Astrocyte of the hippocampus (primary cell): ENCODE results near the gene YJU2.
"Not testable (repeated sequence)": the region's sequence is repeated elsewhere in the genome, so short reads cannot be mapped to it uniquely, and the experiment has no call there.

Experiments used
- DNase-seq: peaks from one replicate; pipeline ENCODE4 v3.0.0; 2011; ENCODE audit warnings: low read depth, low spot score

Gene YJU2

GRCh38 chr19:4267901-4268815 lies 21.3 kb downstream of the YJU2 start:
- no peak for DNase-seq

GRCh38 chr19:4268816-4269430 lies 22.0 kb downstream of the YJU2 start:
- DNase-seq = no peak

DNA sequence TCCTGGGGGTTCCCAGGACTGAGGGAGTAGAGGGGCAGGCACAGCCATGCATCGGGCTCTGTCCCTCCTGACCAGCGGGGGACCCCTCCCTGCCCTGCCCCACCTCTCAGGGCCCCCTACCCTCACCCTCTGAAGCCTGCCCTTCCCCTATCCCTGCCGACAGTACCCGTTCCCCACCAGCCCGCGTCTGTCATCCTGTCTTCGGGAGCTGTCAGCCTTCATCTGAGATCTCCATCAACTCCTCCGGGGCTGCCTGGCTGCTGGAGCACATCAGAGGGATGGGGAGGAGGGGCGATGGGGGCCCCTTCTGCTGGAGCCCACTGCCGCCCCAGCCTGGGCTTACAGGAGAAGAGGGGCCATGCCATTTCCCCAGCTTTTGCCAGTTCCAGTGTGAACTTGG lies 26.0 kb downstream of the YJU2 start:
- DNase-seq = no peak

DNA sequence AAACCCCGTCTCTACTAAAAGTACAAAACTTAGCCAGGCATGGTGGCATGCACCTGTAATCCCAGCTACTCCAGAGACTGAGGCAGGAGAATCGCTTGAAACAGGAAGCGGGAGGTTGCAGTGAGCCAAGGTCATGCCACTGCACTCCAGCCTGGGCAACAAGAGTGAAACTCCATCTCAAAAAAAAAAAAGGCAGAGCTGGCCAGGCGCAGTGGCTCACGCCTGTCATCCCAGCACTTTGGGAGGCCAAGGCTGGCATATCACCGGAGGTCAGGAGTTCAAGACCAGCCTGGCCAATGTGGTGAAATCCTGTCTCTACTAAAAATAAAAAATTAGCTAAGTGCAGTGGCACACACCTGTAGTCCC lies 27.4 kb downstream of the YJU2 start:
- DNase-seq = not testable (repeated sequence)

- DNase-seq = no peak
Measured at GRCh38 chr19:4277191-4277696, 30.4 kb downstream of the YJU2 start.

DNA sequence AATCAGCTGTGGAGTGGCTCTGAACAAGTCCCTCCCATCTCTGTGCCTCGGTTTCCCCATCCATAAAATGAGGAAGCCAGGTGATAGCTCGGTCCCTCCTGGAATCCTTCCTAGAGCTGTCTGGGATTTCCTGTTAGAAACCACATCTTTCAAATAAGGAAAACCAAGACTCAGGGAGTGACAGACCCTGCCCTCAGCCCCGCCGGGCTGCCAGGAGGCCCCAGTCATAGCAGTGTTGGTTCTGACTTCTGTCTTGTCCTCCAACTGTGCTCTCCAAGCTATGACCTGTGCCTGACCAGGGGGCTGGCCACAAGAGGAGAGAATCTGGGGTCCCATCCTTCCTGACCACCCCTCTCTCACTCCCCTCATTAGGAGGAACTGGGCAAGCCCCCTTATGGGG lies 31.1 kb downstream of the YJU2 start:
- no peak for DNase-seq

DNA sequence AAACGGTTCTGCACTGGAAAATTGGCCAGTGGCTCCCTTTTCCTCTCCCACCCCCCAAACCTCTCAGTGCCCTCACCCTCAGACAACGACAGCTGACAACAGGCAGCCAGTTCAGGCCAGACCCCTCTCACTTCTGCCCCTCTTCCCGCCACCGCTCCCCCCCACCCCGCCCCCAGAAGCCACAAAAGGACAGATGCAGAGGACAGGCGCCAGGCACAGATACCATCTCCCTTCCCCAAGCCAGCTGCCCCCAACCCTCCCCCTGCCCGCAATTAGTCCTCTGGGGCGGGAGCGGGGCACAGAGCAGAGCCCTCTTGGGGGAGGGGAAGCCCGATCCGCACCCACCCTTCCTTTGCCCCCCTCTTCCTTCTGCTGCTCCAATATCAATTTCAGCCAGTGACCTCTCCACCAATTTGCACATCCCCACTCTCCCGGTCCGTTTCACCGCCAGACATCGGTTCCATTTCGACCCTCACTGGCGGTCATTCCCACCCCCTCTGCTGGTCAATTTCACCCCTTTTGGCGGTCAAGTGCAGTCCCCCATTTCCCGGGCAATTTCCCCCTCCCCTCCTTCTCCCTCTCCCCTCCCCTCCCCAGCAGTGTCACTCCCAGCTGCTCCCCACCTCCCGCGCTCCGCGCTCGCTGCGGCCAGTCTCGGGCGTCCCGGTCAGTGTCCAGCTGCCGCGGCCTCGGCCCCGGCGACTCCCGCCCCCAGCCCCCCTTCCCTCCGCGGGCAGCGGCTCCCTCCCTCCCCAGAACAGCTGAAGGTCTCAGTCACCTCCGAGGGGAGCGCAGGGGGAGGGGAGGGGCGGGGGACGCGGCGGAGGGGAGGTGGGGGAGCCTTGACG lies 31.8 kb downstream of the YJU2 start, which contains the start of gene SHD:
SHD (plus strand) TSS at position 848 of the 848 bp plus-strand sequence. CDS start 798 bp downstream, outside the sequence.
- no peak for DNase-seq

- DNase-seq = no peak
Measured at GRCh38 chr19:4279267-4279529, 32.3 kb downstream of the YJU2 start.

DNA sequence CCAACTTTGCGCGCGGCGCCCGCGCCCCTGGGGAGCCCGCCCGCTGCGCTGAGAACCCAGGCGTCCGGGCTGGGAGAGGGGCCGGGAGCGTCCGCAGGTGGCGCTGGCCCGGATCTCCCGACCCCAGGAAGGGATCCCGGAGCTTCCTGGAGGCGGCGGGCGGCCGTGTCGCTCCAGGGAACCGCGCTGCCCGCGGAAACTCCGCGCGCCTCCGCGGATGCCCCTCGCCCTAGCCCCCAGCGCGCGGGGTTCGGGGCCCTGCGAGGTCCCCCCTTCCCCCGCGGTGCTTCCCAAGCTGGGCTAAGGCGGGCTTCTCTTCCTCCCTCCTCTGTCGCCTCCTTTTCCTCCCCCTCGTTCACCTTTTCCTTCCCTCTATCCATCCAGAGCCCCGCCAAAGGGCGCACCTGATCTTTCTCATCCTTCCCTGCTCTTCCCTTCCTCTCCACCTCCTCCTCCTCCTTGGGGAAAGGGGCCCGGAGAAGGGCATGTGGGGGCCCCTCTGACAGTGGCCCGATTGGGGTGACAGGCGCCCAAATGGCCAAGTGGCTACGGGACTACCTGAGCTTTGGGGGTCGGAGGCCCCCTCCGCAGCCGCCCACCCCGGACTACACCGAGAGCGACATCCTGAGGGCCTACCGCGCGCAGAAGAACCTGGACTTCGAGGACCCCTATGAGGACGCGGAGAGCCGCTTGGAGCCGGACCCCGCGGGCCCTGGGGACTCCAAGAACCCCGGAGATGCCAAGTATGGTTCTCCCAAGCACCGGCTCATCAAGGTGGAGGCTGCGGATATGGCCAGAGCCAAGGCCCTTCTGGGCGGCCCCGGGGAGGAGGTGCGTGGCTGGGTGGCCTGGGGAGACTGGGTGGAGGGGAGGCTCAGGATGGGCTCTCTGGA lies 32.9 kb downstream of the YJU2 start:
- no peak for DNase-seq

DNA sequence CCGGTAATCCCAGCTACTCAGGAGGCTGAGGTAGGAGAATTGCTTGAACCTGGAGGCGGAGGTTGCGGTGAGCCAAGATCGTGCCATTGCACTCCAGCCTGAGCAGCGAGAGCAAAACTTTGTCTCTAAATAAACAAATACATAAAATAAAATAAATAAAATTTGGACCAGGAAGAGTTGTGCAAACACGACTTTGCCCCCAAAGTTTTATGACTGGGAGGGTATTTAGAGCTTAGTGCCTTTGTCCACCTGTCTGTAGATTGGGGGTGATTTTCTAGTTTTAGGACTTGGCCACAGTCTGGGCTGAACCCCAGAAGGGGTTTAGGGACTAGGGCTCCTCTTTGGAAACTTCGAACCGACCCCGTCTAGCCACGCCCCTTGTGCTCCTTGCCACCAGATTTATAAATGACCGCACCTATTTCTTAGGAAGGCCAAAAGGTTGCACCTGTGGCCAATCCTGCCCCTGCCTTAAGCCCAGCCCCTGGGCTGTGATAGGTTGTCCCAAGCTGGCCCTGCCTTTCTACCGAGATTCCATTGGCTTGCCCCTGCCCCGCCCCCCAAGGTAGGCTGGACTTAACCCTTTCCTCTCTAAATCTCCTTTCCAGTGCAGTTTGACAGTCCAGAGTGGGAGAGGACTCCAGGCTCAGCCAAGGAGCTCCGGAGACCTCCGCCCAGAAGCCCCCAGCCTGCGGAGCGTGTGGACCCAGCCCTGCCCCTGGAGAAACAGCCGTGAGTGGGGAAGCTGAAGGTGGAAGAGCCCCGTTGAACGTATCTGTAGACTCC lies 37.5 kb downstream of the YJU2 start:
- DNase-seq = peak; percentile 37

DNA sequence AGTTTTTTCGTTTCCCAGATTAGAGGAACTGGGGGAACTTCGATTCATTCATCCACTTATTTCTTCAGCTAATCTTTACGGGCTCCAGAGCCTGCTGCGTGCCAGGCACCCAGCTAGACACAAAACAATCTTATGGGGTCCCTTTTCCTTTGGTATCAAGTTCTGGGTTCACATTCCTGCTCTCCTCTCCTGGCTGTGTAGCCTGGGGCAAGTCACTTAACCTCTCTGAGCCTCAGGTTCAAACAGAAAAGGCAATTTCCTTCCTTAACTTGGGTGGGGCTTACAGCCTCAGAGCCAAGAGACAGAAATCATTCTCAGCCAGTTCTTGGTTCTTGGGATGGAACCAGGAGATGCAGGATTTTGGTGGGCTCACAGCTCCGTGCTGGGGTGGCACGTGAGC lies 38.1 kb downstream of the YJU2 start:
- no peak for DNase-seq

DNA sequence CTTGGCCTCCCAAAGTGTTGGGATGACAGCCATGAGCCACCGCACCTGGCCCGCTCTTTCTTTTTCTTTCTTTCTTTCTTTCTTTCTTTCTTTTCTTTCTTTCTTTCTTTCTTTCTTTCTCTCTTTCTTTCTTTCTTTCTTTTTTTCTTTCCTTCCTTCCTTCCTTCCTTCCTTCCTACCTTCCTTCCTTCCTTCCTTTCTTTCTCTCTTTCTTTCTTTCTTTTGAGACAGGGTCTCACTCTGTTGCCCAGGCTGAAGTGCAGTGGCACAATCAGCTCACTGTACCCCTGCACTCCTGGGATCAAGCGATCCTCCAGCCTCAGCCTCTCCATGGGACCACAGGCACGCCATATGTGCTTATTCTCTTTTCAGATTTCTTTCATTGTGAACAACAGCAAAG lies 39.3 kb downstream of the YJU2 start:
- DNase-seq = not testable (repeated sequence)

DNA sequence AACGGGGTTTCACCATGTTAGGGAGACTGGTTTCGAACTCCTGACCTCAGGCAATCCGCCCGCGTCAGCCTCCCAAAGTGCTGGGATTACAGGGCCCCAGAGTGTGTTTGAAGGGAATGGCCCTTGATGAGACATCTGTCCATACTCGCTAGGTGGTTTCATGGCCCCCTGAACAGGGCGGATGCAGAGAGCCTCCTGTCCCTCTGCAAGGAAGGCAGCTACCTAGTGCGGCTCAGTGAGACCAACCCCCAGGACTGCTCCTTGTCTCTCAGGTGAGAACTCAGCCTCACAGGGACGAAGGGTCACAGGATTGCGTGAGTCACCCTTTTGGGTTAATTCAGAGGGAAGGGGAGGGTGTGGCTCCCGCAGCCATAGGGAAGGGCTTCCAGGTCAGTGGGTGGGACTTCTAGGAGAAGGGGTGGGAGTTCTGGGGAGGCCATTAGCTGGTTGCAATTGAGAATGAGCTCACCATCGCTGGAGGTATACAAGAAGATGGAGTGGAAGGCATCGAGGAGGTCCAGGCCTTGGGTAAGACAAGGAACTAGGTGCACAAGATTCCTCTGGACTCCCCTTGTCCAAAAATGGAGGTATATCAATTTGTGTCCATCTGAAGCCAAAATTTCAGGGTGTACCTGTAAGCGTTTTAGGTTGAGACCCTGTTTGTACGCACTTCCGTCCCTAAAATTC lies 41.4 kb downstream of the YJU2 start:
- no peak for DNase-seq

GRCh38 chr19:4291184-4291732 lies 44.4 kb downstream of the YJU2 start:
- DNase-seq = no peak

- no peak for DNase-seq
Measured at GRCh38 chr19:4292515-4292914, 45.6 kb downstream of the YJU2 start.

DNA sequence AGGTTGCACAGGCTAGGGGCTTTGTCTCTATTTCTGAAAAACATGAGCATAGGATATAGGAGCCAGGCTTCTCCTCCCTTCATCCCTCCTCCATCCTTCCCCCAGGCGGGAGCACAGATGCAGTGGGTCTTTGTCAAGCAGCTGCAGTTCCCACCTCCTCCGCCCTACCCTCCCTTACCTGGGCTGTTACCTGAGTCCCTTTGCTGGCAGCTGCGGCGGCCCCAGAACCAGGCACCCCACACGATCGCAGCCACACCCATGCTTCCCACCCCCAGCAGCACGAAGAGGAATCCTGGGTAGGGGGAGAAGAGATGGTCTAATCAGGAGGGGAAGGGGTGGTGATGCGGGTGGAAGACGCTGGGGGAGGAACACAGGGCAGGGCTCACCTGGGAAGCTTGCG lies 47.5 kb downstream of the YJU2 start:
- DNase-seq = no peak

DNA sequence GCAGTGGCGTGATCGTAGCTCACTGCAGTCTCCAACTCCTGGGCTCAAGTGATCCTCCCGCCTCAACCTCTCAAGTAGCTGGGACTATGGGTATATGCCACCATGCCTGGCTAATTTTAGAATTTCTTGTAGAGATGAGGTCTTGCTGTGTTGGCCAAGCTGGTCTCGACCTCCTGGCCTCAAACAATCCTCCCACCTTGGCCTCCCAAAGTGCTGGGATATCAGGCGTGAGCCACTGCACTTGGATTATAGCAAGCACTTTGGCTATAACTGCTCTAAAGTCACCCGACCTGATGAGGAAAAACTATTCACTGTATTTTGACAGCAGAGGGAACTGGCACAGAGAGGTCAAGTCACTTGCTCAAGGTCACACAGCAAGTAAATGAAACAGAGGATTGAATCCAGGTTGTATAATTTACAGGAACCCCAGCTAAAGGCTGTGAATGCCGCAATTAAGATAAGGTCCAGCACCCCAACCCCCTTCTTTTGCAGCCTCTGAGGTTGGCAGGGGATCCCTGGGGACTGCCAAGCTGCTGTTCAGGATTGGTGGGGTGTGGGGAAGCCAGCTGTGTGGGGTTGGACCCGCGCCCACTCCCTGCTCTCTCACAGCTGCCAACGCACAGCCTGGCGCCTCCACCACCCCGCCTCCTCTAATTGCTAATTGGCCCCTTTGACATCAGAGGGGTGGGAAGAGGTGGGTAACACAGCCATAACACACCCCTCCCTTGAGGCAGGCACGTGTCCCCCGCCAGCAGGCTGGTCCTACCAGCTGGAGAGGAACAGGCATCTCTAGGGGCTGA lies 49.3 kb downstream of the YJU2 start:
- DNase-seq = no peak

GRCh38 chr19:4297901-4298809 lies 51.3 kb downstream of the YJU2 start:
- no peak for DNase-seq
